Duodenal mucosa (tissue), 2 donors: ENCODE measurements around the gene MIF.
"Not testable (repeated sequence)": the region's sequence is repeated elsewhere in the genome, so short reads cannot be mapped to it uniquely, and the experiment has no call there.

Source experiments
- H3K27ac ChIP-seq: one replicate; pipeline ENCODE4 v1.7.0; 2013; ENCODE audit warnings: low read depth, low read length
- H3K27me3 ChIP-seq, 2 donors: one replicate each; pipeline ENCODE4 v1.7.0; 2013; ENCODE audit warnings: low read length in 2 of 2, control low read depth in 1 of 2; ENCODE audit not compliant: insufficient read depth in 2 of 2, control insufficient read depth in 1 of 2
- H3K36me3 ChIP-seq, 2 donors: one replicate each; pipeline ENCODE4 v1.7.0; 2013; ENCODE audit warnings: low read length in 2 of 2, control low read depth in 1 of 2; ENCODE audit not compliant: insufficient read depth in 2 of 2, control insufficient read depth in 1 of 2
- H3K4me1 ChIP-seq, 2 donors: one replicate each; pipeline ENCODE4 v1.7.0; 2013; ENCODE audit warnings: low read length in 2 of 2, control low read depth in 1 of 2; ENCODE audit not compliant: insufficient read depth in 2 of 2, control insufficient read depth in 1 of 2
- H3K4me3 ChIP-seq, 2 donors: one replicate each; pipeline ENCODE4 v1.7.0; 2013; ENCODE audit warnings: low read length in 2 of 2, low read depth in 1 of 2
- H3K9ac ChIP-seq, 2 donors: one replicate each; pipeline ENCODE4 v1.7.0; 2013; ENCODE audit warnings: low read length in 2 of 2, low read depth in 1 of 2
- H3K9me3 ChIP-seq, 2 donors: one replicate each; pipeline ENCODE4 v1.7.0; 2013; ENCODE audit warnings: low read length in 2 of 2, control low read depth in 1 of 2; ENCODE audit not compliant: control insufficient read depth in 1 of 2

Gene MIF

DNA sequence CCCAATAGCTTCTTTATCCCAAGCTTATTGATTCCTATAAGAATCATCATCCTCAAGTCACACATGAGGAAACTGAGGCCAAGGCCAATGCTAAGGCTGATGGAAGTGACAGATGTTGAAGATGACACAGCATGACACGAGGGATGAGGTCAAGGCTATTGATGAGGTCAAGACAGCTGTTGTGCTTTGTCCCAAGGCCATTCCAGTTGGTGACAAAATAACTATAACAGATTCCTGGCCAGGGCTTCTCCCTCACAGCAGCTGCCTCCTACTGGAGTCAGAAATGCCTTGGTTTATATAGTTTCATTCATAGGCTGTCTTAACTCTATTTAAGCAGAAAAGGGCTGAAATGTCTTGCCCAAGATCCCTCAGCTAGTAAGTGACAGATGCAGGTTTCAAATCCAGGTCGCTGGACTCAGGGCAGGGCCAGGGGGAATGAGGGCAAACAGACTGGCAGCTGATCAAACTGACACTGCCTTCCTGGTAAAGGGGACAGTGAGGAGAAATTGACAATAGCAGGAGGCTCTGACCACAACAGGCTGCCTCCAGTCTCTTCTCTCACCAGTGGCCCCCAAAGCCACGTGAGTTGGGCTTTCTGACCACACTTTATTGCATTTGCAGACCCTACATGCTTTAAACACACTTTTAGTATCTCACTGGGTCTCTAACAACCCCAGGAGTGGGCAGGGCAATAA lies 16.5 kb downstream of the MIF start:
- no peak overlapping the region for H3K9ac ChIP-seq
- H3K36me3 ChIP-seq, result no peaks in the 10 kb centered on the region
- peaks cover 34 to 35% of the 10 kb centered on the region in 2 donors for H3K4me1 ChIP-seq
- no peak overlapping the region for H3K27ac ChIP-seq
- H3K4me3 ChIP-seq, result no peak overlapping the region
- no peaks in the 10 kb centered on the region for H3K27me3 ChIP-seq
- H3K9me3 ChIP-seq, result no peaks in the 10 kb centered on the region

DNA sequence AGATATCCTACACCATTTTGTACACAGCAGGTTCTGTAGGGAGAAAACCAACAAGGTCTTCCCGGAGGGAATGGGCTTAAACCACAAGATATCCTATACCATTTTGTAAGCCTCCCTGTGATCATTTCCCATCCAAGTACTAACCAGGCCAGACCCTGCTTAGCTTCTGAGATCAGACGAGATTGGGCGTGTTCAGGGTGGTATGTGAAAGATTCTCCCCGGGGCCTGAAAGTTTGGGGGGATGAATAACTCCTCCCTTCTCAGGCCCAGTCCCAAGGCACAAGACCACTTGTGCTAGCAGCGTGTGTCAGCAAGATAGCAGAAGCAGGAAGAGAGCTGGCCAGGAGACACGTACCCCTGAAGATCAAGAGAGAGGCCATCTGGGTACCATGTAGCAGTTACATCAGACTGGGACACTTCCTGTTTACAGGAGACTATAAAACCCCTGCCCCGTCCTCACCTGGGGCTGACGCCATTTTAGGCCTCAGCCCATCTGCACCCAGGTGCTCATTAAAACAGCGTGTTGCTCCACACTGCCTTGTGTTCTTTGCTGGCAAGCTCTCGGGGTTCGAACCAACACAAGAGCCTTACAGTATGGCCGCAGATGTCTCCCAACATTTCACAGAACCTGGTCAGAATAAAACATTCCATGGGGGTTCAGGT lies 17.3 kb downstream of the MIF start:
- peaks cover 37 to 38% of the 10 kb centered on the region in 2 donors for H3K4me1 ChIP-seq
- H3K36me3 ChIP-seq, result no peaks in the 10 kb centered on the region
- H3K27ac ChIP-seq, result no peak overlapping the region
- no peak overlapping the region for H3K4me3 ChIP-seq
- H3K9me3 ChIP-seq, result no peaks in the 10 kb centered on the region
- no peaks in the 10 kb centered on the region for H3K27me3 ChIP-seq
- H3K9ac ChIP-seq, result no peak overlapping the region

DNA sequence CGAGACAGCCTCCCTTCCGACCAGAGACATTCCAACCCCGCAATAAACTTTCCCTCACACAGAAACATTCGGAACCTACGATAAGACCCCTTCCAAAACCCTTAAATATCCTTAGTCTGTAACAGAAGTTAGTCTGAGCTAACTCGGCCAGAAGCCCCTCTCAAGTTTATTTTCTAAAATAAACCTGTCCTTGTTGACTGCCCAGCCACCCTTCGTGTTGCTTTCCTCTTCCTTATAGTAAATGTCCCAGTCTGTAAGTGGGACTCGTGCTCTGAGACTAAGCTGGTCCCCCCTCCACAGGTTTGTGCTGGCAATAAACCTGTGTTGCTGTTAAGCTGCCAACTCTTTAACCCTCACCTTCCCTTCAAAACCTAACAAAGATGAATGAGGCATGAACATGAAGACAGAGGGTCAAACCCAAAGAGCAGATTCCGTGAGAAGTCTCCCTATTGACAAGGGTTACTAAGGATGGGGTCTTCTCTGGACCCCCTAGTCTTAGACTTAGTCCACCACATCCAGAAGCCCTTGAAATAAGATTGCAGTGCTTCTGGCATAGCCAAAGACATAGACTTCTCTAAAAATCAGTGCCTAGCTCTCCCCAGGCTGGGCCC lies 18.2 kb downstream of the MIF start:
- H3K36me3 ChIP-seq, result no peaks in the 10 kb centered on the region
- no peak overlapping the region for H3K4me3 ChIP-seq
- H3K27ac ChIP-seq, result no peak overlapping the region
- H3K4me1 ChIP-seq, result peaks cover 37 to 38% of the 10 kb centered on the region in 2 donors
- H3K9me3 ChIP-seq, result no peaks in the 10 kb centered on the region
- H3K9ac ChIP-seq, result no peak overlapping the region
- no peaks in the 10 kb centered on the region for H3K27me3 ChIP-seq

DNA sequence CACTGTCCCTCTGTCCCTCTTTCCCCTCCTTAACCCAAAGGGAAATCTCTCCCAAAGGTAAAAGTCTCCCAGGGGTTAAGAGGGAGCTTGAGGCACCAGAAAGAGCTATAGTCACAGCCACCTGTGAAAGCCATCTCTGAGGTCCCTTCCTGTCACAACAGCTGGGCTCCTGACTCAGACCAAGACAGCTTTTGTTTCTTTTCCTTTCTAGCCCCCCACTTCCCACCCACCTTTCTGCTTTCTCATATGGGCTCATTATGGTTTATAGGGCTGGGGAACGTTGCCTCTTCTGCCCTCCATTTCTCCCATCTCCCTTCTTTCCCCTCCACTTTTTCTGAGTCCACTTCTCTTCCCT lies 19.1 kb downstream of the MIF start:
- Histone ChIP-seq H3K27me3 (no peaks in the 10 kb centered on the region), H3K9me3 (no peaks in the 10 kb centered on the region), H3K27ac (peak overlapping the region; percentile 73), H3K4me1 (peaks cover 37% of the 10 kb centered on the region in 2 donors), H3K9ac (peak overlapping the region; percentile 61 to 83), H3K4me3 (peak overlapping the region; percentile 69 to 78), H3K36me3 (peaks cover 0 to 2% of the 10 kb centered on the region in 2 donors)

DNA sequence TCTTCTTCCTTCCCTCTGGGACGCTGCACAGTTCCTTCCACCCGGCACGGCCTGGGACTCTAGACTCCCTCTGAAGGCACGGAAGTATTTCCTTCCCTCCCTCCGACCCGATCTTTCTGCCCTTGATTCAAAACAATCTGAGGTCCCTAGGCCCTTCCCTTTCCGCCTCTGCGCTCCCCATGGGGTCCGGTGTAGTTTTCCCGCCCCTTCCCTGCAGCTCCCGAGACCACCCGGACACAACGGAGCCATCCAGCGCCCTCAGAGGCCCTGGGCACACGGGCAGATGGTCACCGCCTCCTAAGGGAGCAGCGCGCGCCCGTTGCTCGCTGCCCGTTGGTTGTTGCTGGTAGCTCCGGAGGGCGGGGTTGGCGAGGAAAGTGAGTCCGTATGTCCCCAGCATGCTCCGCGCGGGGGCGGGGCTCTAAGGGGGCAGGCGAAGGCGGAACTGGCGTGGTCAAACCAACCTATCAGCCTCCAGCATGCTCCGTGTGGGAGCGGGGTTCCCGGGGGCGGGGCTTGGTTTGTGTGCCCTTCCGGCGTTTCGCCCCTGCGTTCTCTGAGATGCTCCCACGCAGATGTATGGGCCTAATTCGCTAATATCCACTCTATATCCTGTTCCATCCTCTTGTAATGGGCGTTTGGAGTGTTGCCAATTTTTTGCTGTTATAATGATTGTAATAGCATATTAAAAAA lies 19.6 kb downstream of the MIF start:
- H3K4me3 ChIP-seq, result peak overlapping the region; percentile 69 to 78
- H3K9ac ChIP-seq, result peak overlapping the region; percentile 61 to 83
- H3K27ac ChIP-seq, result peak overlapping the region; percentile 73
- peaks cover 31 to 34% of the 10 kb centered on the region in 2 donors for H3K4me1 ChIP-seq
- peaks cover 0 to 4% of the 10 kb centered on the region in 2 donors for H3K36me3 ChIP-seq
- no peaks in the 10 kb centered on the region for H3K9me3 ChIP-seq
- H3K27me3 ChIP-seq, result no peaks in the 10 kb centered on the region

DNA sequence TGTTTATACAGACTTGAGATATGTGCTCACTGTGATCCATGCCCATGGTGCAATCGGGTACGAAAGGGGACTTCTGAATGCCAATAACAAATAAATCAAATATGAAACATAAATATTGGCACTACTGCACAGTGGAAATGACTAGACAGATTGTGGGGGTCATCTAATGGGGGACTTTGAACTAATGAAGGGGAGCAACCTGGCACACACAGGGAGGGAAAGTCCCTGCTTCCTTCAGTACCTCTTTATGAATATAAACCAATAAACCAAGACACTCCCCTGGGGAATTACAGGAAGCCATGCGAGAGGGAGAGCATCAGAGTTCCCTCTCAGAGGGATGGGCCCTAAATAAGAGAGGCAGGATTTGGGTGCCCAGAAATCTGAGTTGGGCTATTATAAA lies 21.1 kb downstream of the MIF start:
- peaks cover 20 to 29% of the 10 kb centered on the region in 2 donors for H3K4me1 ChIP-seq
- no peak overlapping the region for H3K27ac ChIP-seq

DNA sequence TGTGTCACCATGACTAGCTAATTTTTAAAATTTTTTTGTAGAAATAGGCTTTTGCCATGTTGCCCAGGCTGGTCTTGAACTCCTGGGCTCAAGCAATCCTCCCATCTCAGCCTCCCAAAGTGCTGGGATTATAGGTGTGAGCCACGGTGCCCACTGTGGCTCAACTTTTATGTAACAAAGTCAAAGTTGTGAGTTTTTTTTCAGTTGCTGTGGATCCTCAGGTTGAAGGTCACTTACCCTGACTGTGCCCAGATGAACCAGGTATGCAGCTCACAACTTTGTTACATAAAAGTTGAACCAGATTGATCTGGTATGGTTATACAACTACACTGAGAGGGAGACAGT lies 26.1 kb downstream of the MIF start:
- not testable (repeated sequence) for H3K27ac ChIP-seq, H3K9ac ChIP-seq

More for the DNA sequence above, 21.1 kb downstream of the MIF start:
- peaks cover 0 to 12% of the 10 kb centered on the region in 2 donors for H3K36me3 ChIP-seq
- H3K4me3 ChIP-seq, result no peak overlapping the region
- no peaks in the 10 kb centered on the region for H3K27me3 ChIP-seq
- no peaks in the 10 kb centered on the region for H3K9me3 ChIP-seq
- peak overlapping the region in 1 of 2 donors; percentile 16 for H3K9ac ChIP-seq

DNA sequence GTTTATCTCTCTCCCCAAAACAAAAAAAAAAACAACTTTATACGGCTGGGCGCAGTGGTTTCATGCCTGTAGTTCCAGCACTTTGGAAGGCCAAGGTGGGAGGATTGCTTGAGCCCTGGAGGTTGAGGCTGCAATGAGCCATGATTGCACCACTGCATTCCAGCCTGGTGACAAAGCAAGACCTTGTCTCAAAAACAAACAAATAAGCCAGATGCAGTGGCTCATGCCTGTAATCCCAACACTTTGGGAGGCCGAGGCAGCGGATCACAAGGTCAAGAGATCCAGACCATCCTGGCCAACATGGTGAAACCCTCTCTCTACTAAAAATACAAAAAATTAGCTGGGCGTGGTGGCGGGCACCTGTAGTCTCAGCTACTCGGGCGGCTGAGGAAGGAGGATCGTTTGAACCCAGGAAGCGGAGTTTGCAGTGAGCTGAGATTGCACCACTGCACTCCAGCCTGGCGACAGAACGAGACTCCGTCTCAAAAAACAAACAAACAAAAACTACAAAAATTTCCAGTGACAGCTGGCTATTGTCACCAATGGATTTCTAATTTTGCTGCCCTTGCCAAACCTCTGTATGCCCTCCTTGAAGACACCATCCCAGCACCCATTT lies 27.5 kb downstream of the MIF start:
- H3K27ac ChIP-seq, H3K4me3 ChIP-seq, H3K4me1 ChIP-seq, H3K9ac ChIP-seq, H3K27me3 ChIP-seq: not testable (repeated sequence)
- H3K36me3 ChIP-seq, result peaks cover 0 to 52% of the 10 kb centered on the region in 2 donors
- peaks cover 4 to 17% of the 10 kb centered on the region in 2 donors for H3K9me3 ChIP-seq

More for the DNA sequence above, 26.1 kb downstream of the MIF start:
- H3K4me3 ChIP-seq, H3K9me3 ChIP-seq, H3K27me3 ChIP-seq, H3K4me1 ChIP-seq: not testable (repeated sequence)
- peaks cover 0 to 42% of the 10 kb centered on the region in 2 donors for H3K36me3 ChIP-seq

DNA sequence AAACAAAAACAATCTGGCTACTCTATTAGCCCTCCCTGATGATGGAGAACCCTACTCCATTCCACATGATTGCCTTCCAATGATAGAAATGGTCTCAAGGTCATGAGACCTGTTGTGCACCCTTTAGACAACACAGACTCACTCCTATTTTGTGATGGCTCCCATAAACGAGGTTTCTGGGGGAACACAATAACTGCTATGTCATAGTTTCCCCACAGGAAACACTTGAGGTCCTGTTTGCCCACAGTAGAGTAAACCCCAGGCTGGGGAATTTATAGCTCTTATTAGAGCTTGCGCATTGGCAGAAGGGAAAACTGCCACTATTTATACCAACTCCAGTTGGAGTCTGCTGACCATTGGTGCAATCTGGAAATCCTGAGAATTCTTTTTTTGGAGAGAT lies 28.7 kb downstream of the MIF start:
- H3K9me3 ChIP-seq, result peaks cover 4 to 17% of the 10 kb centered on the region in 2 donors
- no peaks in the 10 kb centered on the region for H3K27me3 ChIP-seq
- no peak overlapping the region for H3K27ac ChIP-seq
- H3K9ac ChIP-seq, result no peak overlapping the region
- H3K36me3 ChIP-seq, result peaks cover 0 to 54% of the 10 kb centered on the region in 2 donors
- H3K4me3 ChIP-seq, result no peak overlapping the region
- no peaks in the 10 kb centered on the region for H3K4me1 ChIP-seq
